ENCODE data around the gene RTN4. TPM values are rescaled to one million over a fixed set of nuclear protein-coding genes. Genes with fewer than 3 reads are reported as not detected.

RTN4 gene
- total RNA-seq, 1 donor from 2014 or later: 83.0 TPM

GRCh38 chr2:54955358-54956110, 94.7 kb downstream of the RTN4 start:
- no peaks in the 10 kb centered on the region for H3K36me3 Mint-ChIP-seq (ENCODE audit: low read depth)
- no peaks in the 10 kb centered on the region for H3K9me3 Mint-ChIP-seq
- no peak for DNase-seq (ENCODE audit: low spot score)
- peaks cover 16% of the 10 kb centered on the region for H3K4me1 Mint-ChIP-seq (ENCODE audit: low read depth)
- no peak overlapping the region for H3K4me3 Mint-ChIP-seq
- H3K27ac Mint-ChIP-seq: no peak overlapping the region
- intact Hi-C loops (cut with micrococcal nuclease): no loop called here
- H3K27me3 Mint-ChIP-seq (ENCODE audit: insufficient read depth): no peaks in the 10 kb centered on the region

GRCh38 chr2:54954705-54955357, 95.4 kb downstream of the RTN4 start:
- Mint-ChIP-seq H3K4me1 (ENCODE audit: low read depth) (peaks cover 16% of the 10 kb centered on the region), H3K27ac (no peak overlapping the region), H3K36me3 (ENCODE audit: low read depth) (no peaks in the 10 kb centered on the region), H3K4me3 (no peak overlapping the region), H3K9me3 (no peaks in the 10 kb centered on the region), H3K27me3 (ENCODE audit: insufficient read depth) (no peaks in the 10 kb centered on the region)
- DNase-seq (ENCODE audit: low spot score): no peak
- intact Hi-C loops (cut with micrococcal nuclease): no loop called here

GRCh38 chr2:54954158-54954557, 96.1 kb downstream of the RTN4 start:
- no peak for DNase-seq (ENCODE audit: low spot score)
- H3K27ac Mint-ChIP-seq: no peak overlapping the region
- no peak overlapping the region for H3K4me3 Mint-ChIP-seq
- no peaks in the 10 kb centered on the region for H3K9me3 Mint-ChIP-seq
- no peaks in the 10 kb centered on the region for H3K36me3 Mint-ChIP-seq (ENCODE audit: low read depth)
- peaks cover 16% of the 10 kb centered on the region for H3K4me1 Mint-ChIP-seq (ENCODE audit: low read depth)
- H3K27me3 Mint-ChIP-seq (ENCODE audit: insufficient read depth): no peaks in the 10 kb centered on the region
- intact Hi-C loops (cut with micrococcal nuclease): no loop called here

- Mint-ChIP-seq H3K4me3 (no peak overlapping the region), H3K27ac (no peak overlapping the region), H3K4me1 (ENCODE audit: low read depth) (peaks cover 16% of the 10 kb centered on the region), H3K36me3 (ENCODE audit: low read depth) (no peaks in the 10 kb centered on the region), H3K27me3 (ENCODE audit: insufficient read depth) (no peaks in the 10 kb centered on the region), H3K9me3 (no peaks in the 10 kb centered on the region)
- no peak for DNase-seq (ENCODE audit: low spot score)
- intact Hi-C loops (cut with micrococcal nuclease): no loop called here
Measured at GRCh38 chr2:54952978-54953456, 97.2 kb downstream of the RTN4 start.

GRCh38 chr2:54952425-54952824, 97.8 kb downstream of the RTN4 start:
- Mint-ChIP-seq H3K27me3 (ENCODE audit: insufficient read depth) (no peaks in the 10 kb centered on the region), H3K4me1 (ENCODE audit: low read depth) (peaks cover 16% of the 10 kb centered on the region), H3K9me3 (no peaks in the 10 kb centered on the region), H3K4me3 (no peak overlapping the region), H3K36me3 (ENCODE audit: low read depth) (no peaks in the 10 kb centered on the region), H3K27ac (no peak overlapping the region)
- no peak for DNase-seq (ENCODE audit: low spot score)
- intact Hi-C loops (cut with micrococcal nuclease): no loop called here

- intact Hi-C loops (cut with micrococcal nuclease): no loop called here
- Mint-ChIP-seq H3K27me3 (ENCODE audit: insufficient read depth) (peaks cover 3% of the 10 kb centered on the region), H3K4me1 (ENCODE audit: low read depth) (peaks cover 16% of the 10 kb centered on the region), H3K4me3 (no peak overlapping the region), H3K27ac (no peak overlapping the region), H3K36me3 (ENCODE audit: low read depth) (no peaks in the 10 kb centered on the region), H3K9me3 (no peaks in the 10 kb centered on the region)
- no peak for DNase-seq (ENCODE audit: low spot score)
Measured at GRCh38 chr2:54950811-54951210, 99.4 kb downstream of the RTN4 start.

- Mint-ChIP-seq H3K27ac (no peak overlapping the region), H3K36me3 (ENCODE audit: low read depth) (no peaks in the 10 kb centered on the region), H3K27me3 (ENCODE audit: insufficient read depth) (peaks cover 3% of the 10 kb centered on the region), H3K9me3 (peaks cover 4% of the 10 kb centered on the region), H3K4me3 (no peak overlapping the region), H3K4me1 (ENCODE audit: low read depth) (peaks cover 21% of the 10 kb centered on the region)
- no peak for DNase-seq (ENCODE audit: low spot score)
- intact Hi-C loops (cut with micrococcal nuclease): no loop called here
Measured at GRCh38 chr2:54949431-54949830, 100.8 kb downstream of the RTN4 start.

GRCh38 chr2:54948120-54948519, 102.1 kb downstream of the RTN4 start:
- H3K27ac Mint-ChIP-seq: no peak overlapping the region
- no peak for DNase-seq (ENCODE audit: low spot score)
- H3K4me3 Mint-ChIP-seq: no peak overlapping the region
- H3K36me3 Mint-ChIP-seq (ENCODE audit: low read depth): no peaks in the 10 kb centered on the region
- peaks cover 18% of the 10 kb centered on the region for H3K4me1 Mint-ChIP-seq (ENCODE audit: low read depth)
- intact Hi-C loops (cut with micrococcal nuclease): no loop called here
- H3K9me3 Mint-ChIP-seq: peaks cover 4% of the 10 kb centered on the region
- peaks cover 3% of the 10 kb centered on the region for H3K27me3 Mint-ChIP-seq (ENCODE audit: insufficient read depth)

GRCh38 chr2:54947646-54948045, 102.6 kb downstream of the RTN4 start:
- H3K36me3 Mint-ChIP-seq (ENCODE audit: low read depth): no peaks in the 10 kb centered on the region
- DNase-seq (ENCODE audit: low spot score): no peak
- no peak overlapping the region for H3K27ac Mint-ChIP-seq
- peaks cover 4% of the 10 kb centered on the region for H3K9me3 Mint-ChIP-seq
- peaks cover 3% of the 10 kb centered on the region for H3K27me3 Mint-ChIP-seq (ENCODE audit: insufficient read depth)
- H3K4me1 Mint-ChIP-seq (ENCODE audit: low read depth): peaks cover 14% of the 10 kb centered on the region
- intact Hi-C loops (cut with micrococcal nuclease): no loop called here
- H3K4me3 Mint-ChIP-seq: no peak overlapping the region

GRCh38 chr2:54947136-54947535, 103.1 kb downstream of the RTN4 start:
- peaks cover 3% of the 10 kb centered on the region for H3K27me3 Mint-ChIP-seq (ENCODE audit: insufficient read depth)
- H3K4me1 Mint-ChIP-seq (ENCODE audit: low read depth): peaks cover 10% of the 10 kb centered on the region
- intact Hi-C loops (cut with micrococcal nuclease): no loop called here
- no peak for DNase-seq (ENCODE audit: low spot score)
- peaks cover 4% of the 10 kb centered on the region for H3K9me3 Mint-ChIP-seq
- H3K36me3 Mint-ChIP-seq (ENCODE audit: low read depth): no peaks in the 10 kb centered on the region
- H3K27ac Mint-ChIP-seq: no peak overlapping the region
- H3K4me3 Mint-ChIP-seq: no peak overlapping the region

GRCh38 chr2:54946220-54946805, 103.9 kb downstream of the RTN4 start:
- peaks cover 5% of the 10 kb centered on the region for H3K4me1 Mint-ChIP-seq (ENCODE audit: low read depth)
- H3K9me3 Mint-ChIP-seq: peaks cover 4% of the 10 kb centered on the region
- H3K27me3 Mint-ChIP-seq (ENCODE audit: insufficient read depth): peaks cover 3% of the 10 kb centered on the region
- H3K4me3 Mint-ChIP-seq: no peak overlapping the region
- intact Hi-C loops (cut with micrococcal nuclease): no loop called here
- DNase-seq (ENCODE audit: low spot score): no peak
- no peaks in the 10 kb centered on the region for H3K36me3 Mint-ChIP-seq (ENCODE audit: low read depth)
- peak overlapping the region; percentile 1 for H3K27ac Mint-ChIP-seq

GRCh38 chr2:54945391-54946219, 104.6 kb downstream of the RTN4 start:
- no peak overlapping the region for H3K4me3 Mint-ChIP-seq
- H3K27me3 Mint-ChIP-seq (ENCODE audit: insufficient read depth): peaks cover 3% of the 10 kb centered on the region
- H3K9me3 Mint-ChIP-seq: peaks cover 4% of the 10 kb centered on the region
- no peaks in the 10 kb centered on the region for H3K36me3 Mint-ChIP-seq (ENCODE audit: low read depth)
- intact Hi-C loops (cut with micrococcal nuclease): no loop called here
- H3K4me1 Mint-ChIP-seq (ENCODE audit: low read depth): peaks cover 5% of the 10 kb centered on the region
- no peak for DNase-seq (ENCODE audit: low spot score)
- H3K27ac Mint-ChIP-seq: peak overlapping the region; percentile 26
